Activated CD4-positive, alpha-beta T cell treated with anti-CD3 and anti-CD28 coated beads for 36 hours (primary cell): Measurements from ENCODE around the gene CATSPER3. TPM values are rescaled to one million over a fixed set of nuclear protein-coding genes. Genes with fewer than 3 reads are reported as not detected.
A peak's percentile ranks its signal among the peaks of the same experiment; 100 is the strongest.

ENCODE experiments used
- ATAC-seq: fragments of 200-7000 bp; cut with Tn5 transposase; one replicate; pipeline ENCODE4 v1.10.0; 2021; ENCODE audit warnings: mild to moderate bottlenecking, moderate library complexity
- CTCF ChIA-PET: fragments of 350-600 bp; sonication (Branson Sonifier 250); formaldehyde crosslinking; loops from one replicate; lab custom pipeline; 2021; ENCODE audit warnings: antibody characterized with exemption; lab: Charles Lee
- POLR2A ChIA-PET: fragments of 350-600 bp; sonication (Branson Sonifier 250); formaldehyde crosslinking; loops from one replicate; lab custom pipeline; 2021; ENCODE audit warnings: antibody characterized with exemption, inconsistent platforms; lab: Charles Lee
- DNase-seq: peaks from one replicate; pipeline ENCODE4 v3.0.0-alpha.2; 2020
- H3K27ac Mint-ChIP-seq: one replicate; pipeline ENCODE4 v1.8.0; 2021; ENCODE audit warnings: mixed read lengths
- H3K27me3 Mint-ChIP-seq: one replicate; pipeline ENCODE4 v1.8.0; 2021; ENCODE audit warnings: mixed read lengths
- H3K36me3 Mint-ChIP-seq: one replicate; pipeline ENCODE4 v1.8.0; 2021; ENCODE audit warnings: low read depth, mixed read lengths
- H3K4me1 Mint-ChIP-seq: one replicate; pipeline ENCODE4 v1.8.0; 2021; ENCODE audit warnings: mixed read lengths
- H3K4me3 Mint-ChIP-seq: one replicate; pipeline ENCODE4 v1.8.0; 2021; ENCODE audit warnings: mild to moderate bottlenecking, moderate library complexity, mixed read lengths
- H3K9me3 Mint-ChIP-seq: one replicate; pipeline ENCODE4 v1.8.0; 2021; ENCODE audit warnings: low read depth, mixed read lengths
- intact Hi-C, 2 experiments: fragments of 100-400 bp; cut with DNase I in 1 of 2; cut with micrococcal nuclease in 1 of 2; formaldehyde crosslinking; loops; one replicate each; pipeline versions ENCODE4 v1.14.2 to v1.15.1; 2022 to 2024; cut with DNase I, micrococcal nuclease
- total RNA-seq, 2 experiments: library from RNA; stranded (reverse); gene quantifications; one replicate each; pipeline ENCODE4 v1.2.3, GENCODE V29; 2021

The CATSPER3 gene
- total RNA-seq, 2 experiments from 2014 or later, result 0.40 to 0.69 TPM

- H3K9me3 Mint-ChIP-seq, result no peaks in the 10 kb centered on the region
- peaks cover 6% of the 10 kb centered on the region for H3K4me1 Mint-ChIP-seq
- POLR2A ChIA-PET, result interaction anchor here (0.5 kb wide), 1 partner anchor 130 kb away, joined by 3 read pairs; no protein-coding TSS in a partner anchor
- DNase-seq (no peak), ATAC-seq (no peak)
- no peaks in the 10 kb centered on the region for H3K36me3 Mint-ChIP-seq
- CTCF ChIA-PET, result no interaction called here
- H3K4me3 Mint-ChIP-seq, result no peak overlapping the region
- H3K27me3 Mint-ChIP-seq, result peaks cover 72% of the 10 kb centered on the region
- intact Hi-C loops, result loop anchor here in 1 of 2 experiments (10.0 kb wide), 1 partner anchor 124 kb away; no protein-coding TSS in a partner anchor
- no peak overlapping the region for H3K27ac Mint-ChIP-seq
Measured at GRCh38 chr5:135038205-135038812, 70.6 kb downstream of the CATSPER3 start.

- Mint-ChIP-seq H3K4me3 (no peak overlapping the region), H3K4me1 (peaks cover 5% of the 10 kb centered on the region), H3K36me3 (no peaks in the 10 kb centered on the region), H3K9me3 (no peaks in the 10 kb centered on the region), H3K27ac (no peak overlapping the region), H3K27me3 (peaks cover 76% of the 10 kb centered on the region)
- ChIA-PET CTCF (interaction anchor here (1.4 kb wide), 1 partner anchor 9 kb away, joined by 5 read pairs; no protein-coding TSS in a partner anchor), POLR2A (no interaction called here)
- no peak for DNase-seq
- intact Hi-C loops, result loop anchor here in 1 of 2 experiments (10.0 kb wide), 1 partner anchor 124 kb away; no protein-coding TSS in a partner anchor
- ATAC-seq, result no peak
Measured at GRCh38 chr5:135038813-135039270, 71.1 kb downstream of the CATSPER3 start.

- H3K9me3 Mint-ChIP-seq, result no peaks in the 10 kb centered on the region
- ChIA-PET CTCF (interaction anchor here (0.6 to 1.4 kb wide), 2 partner anchors 9 to 1261 kb away, joined by 3 to 5 read pairs; no protein-coding TSS in a partner anchor), POLR2A (no interaction called here)
- intact Hi-C loops, result loop anchor here in 1 of 2 experiments (10.0 kb wide), 1 partner anchor 125 kb away; no protein-coding TSS in a partner anchor
- peaks cover 80% of the 10 kb centered on the region for H3K27me3 Mint-ChIP-seq
- ATAC-seq (peak; percentile 60), DNase-seq (peak; percentile 56)
- no peaks in the 10 kb centered on the region for H3K36me3 Mint-ChIP-seq
- H3K27ac Mint-ChIP-seq, result no peak overlapping the region
- H3K4me1 Mint-ChIP-seq, result peaks cover 3% of the 10 kb centered on the region
- no peak overlapping the region for H3K4me3 Mint-ChIP-seq
Measured at GRCh38 chr5:135039271-135040033, 71.7 kb downstream of the CATSPER3 start.

GRCh38 chr5:135040034-135040332 is 72.3 kb downstream of the CATSPER3 start:
- H3K27ac Mint-ChIP-seq, result no peak overlapping the region
- no peak overlapping the region for H3K4me3 Mint-ChIP-seq
- H3K36me3 Mint-ChIP-seq, result no peaks in the 10 kb centered on the region
- intact Hi-C loops, result no loop called here
- DNase-seq (no peak), ATAC-seq (no peak)
- H3K9me3 Mint-ChIP-seq, result no peaks in the 10 kb centered on the region
- ChIA-PET POLR2A (no interaction called here), CTCF (interaction anchor here (1.4 kb wide), 1 partner anchor 8 kb away, joined by 5 read pairs; no protein-coding TSS in a partner anchor)
- peaks cover 2% of the 10 kb centered on the region for H3K4me1 Mint-ChIP-seq
- H3K27me3 Mint-ChIP-seq, result peaks cover 76% of the 10 kb centered on the region

- H3K36me3 Mint-ChIP-seq, result no peaks in the 10 kb centered on the region
- peaks cover 2% of the 10 kb centered on the region for H3K4me1 Mint-ChIP-seq
- intact Hi-C loops, result no loop called here
- H3K27me3 Mint-ChIP-seq, result peaks cover 73% of the 10 kb centered on the region
- no peak for ATAC-seq
- DNase-seq, result peak; percentile 45
- no peaks in the 10 kb centered on the region for H3K9me3 Mint-ChIP-seq
- H3K27ac Mint-ChIP-seq, result no peak overlapping the region
- ChIA-PET CTCF (interaction anchor here (1.4 kb wide), 1 partner anchor 8 kb away, joined by 5 read pairs; no protein-coding TSS in a partner anchor), POLR2A (no interaction called here)
- no peak overlapping the region for H3K4me3 Mint-ChIP-seq
Measured at GRCh38 chr5:135040333-135041144, 72.8 kb downstream of the CATSPER3 start.

- intact Hi-C loops, result no loop called here
- DNase-seq (no peak), ATAC-seq (no peak)
- Mint-ChIP-seq H3K9me3 (no peaks in the 10 kb centered on the region), H3K36me3 (no peaks in the 10 kb centered on the region), H3K27ac (no peak overlapping the region), H3K27me3 (peaks cover 69% of the 10 kb centered on the region), H3K4me3 (no peak overlapping the region), H3K4me1 (peaks cover 2% of the 10 kb centered on the region)
- ChIA-PET CTCF (no interaction called here), POLR2A (no interaction called here)
Measured at GRCh38 chr5:135041145-135041587, 73.5 kb downstream of the CATSPER3 start.

- Mint-ChIP-seq H3K27ac (no peak overlapping the region), H3K9me3 (no peaks in the 10 kb centered on the region), H3K4me1 (peaks cover 2% of the 10 kb centered on the region), H3K4me3 (no peak overlapping the region), H3K36me3 (no peaks in the 10 kb centered on the region), H3K27me3 (peaks cover 66% of the 10 kb centered on the region)
- intact Hi-C loops, result no loop called here
- ChIA-PET CTCF (no interaction called here), POLR2A (no interaction called here)
- no peak for DNase-seq
- ATAC-seq, result no peak
Measured at GRCh38 chr5:135041726-135042125, 74.0 kb downstream of the CATSPER3 start.

- ChIA-PET CTCF (interaction anchor here (0.7 kb wide), 1 partner anchor 89 kb away, joined by 3 read pairs; no protein-coding TSS in a partner anchor), POLR2A (no interaction called here)
- intact Hi-C loops, result no loop called here
- peaks cover 62% of the 10 kb centered on the region for H3K27me3 Mint-ChIP-seq
- H3K4me1 Mint-ChIP-seq, result peaks cover 2% of the 10 kb centered on the region
- ATAC-seq (no peak), DNase-seq (no peak)
- no peaks in the 10 kb centered on the region for H3K36me3 Mint-ChIP-seq
- no peak overlapping the region for H3K4me3 Mint-ChIP-seq
- no peaks in the 10 kb centered on the region for H3K9me3 Mint-ChIP-seq
- H3K27ac Mint-ChIP-seq, result no peak overlapping the region
Measured at GRCh38 chr5:135042595-135042994, 74.9 kb downstream of the CATSPER3 start.

- Mint-ChIP-seq H3K27ac (no peak overlapping the region), H3K36me3 (no peaks in the 10 kb centered on the region), H3K4me1 (no peaks in the 10 kb centered on the region), H3K27me3 (peaks cover 50% of the 10 kb centered on the region), H3K4me3 (no peak overlapping the region), H3K9me3 (no peaks in the 10 kb centered on the region)
- DNase-seq, result no peak
- ChIA-PET CTCF (no interaction called here), POLR2A (no interaction called here)
- ATAC-seq, result no peak
- intact Hi-C loops, result no loop called here
Measured at GRCh38 chr5:135045488-135045887, 77.8 kb downstream of the CATSPER3 start.

- H3K27ac Mint-ChIP-seq, result no peak overlapping the region
- no peaks in the 10 kb centered on the region for H3K36me3 Mint-ChIP-seq
- ChIA-PET CTCF (no interaction called here), POLR2A (interaction anchor here (0.7 kb wide), 1 partner anchor 10 kb away, joined by 3 read pairs; no protein-coding TSS in a partner anchor)
- ATAC-seq, result no peak
- no peaks in the 10 kb centered on the region for H3K9me3 Mint-ChIP-seq
- H3K4me1 Mint-ChIP-seq, result no peaks in the 10 kb centered on the region
- no peak for DNase-seq
- H3K4me3 Mint-ChIP-seq, result no peak overlapping the region
- intact Hi-C loops, result no loop called here
- H3K27me3 Mint-ChIP-seq, result peaks cover 49% of the 10 kb centered on the region
Measured at GRCh38 chr5:135046661-135047346, 79.1 kb downstream of the CATSPER3 start.

GRCh38 chr5:135047347-135047695 is 79.6 kb downstream of the CATSPER3 start:
- no peaks in the 10 kb centered on the region for H3K36me3 Mint-ChIP-seq
- H3K4me1 Mint-ChIP-seq, result no peaks in the 10 kb centered on the region
- no peak for ATAC-seq
- no peaks in the 10 kb centered on the region for H3K9me3 Mint-ChIP-seq
- H3K27me3 Mint-ChIP-seq, result peaks cover 52% of the 10 kb centered on the region
- H3K27ac Mint-ChIP-seq, result no peak overlapping the region
- no peak overlapping the region for H3K4me3 Mint-ChIP-seq
- ChIA-PET POLR2A (no interaction called here), CTCF (no interaction called here)
- DNase-seq, result no peak
- intact Hi-C loops, result no loop called here
